Measurements from ENCODE around the gene CACNB1.

CACNB1 gene

GRCh38 chr17:39164675-39165143 lies 32.8 kb downstream of the CACNB1 start (continued):
- TF ChIP-seq ZBTB48 (tag by site-specific recombination; IDR thresholded peaks at IDR 0.05) (peak; percentile 66; the same call in 1 of the 2 replicates), BCL11A (tag by site-specific recombination; IDR thresholded peaks at IDR 0.05; ENCODE audit: low read depth) (no peak), BCL6B (tag by site-specific recombination; IDR thresholded peaks at IDR 0.05) (no peak), ZSCAN16 (tag by site-specific recombination; IDR thresholded peaks at IDR 0.05) (no peak), ZFP69B (tag by site-specific recombination; IDR thresholded peaks at IDR 0.05) (peak; percentile 67), FEZF1 (tag by site-specific recombination; IDR thresholded peaks at IDR 0.05) (no peak), ZNF266 (tag by site-specific recombination; IDR thresholded peaks at IDR 0.05; ENCODE audit: low read depth) (no peak), OSR2 (tag by site-specific recombination; IDR thresholded peaks at IDR 0.05) (no peak), YY2 (tag by site-specific recombination; IDR thresholded peaks at IDR 0.05) (0 out of 2 replicates have a peak, but pooled peaks have one; percentile 32), GLIS1 (tag by site-specific recombination; IDR thresholded peaks at IDR 0.05) (peak; percentile 58), ZBTB17 (tag by site-specific recombination; IDR thresholded peaks at IDR 0.05) (peak; percentile 94), PATZ1 (tag by site-specific recombination; IDR thresholded peaks at IDR 0.05) (peak; percentile 87), GLI2 (tag by site-specific recombination; IDR thresholded peaks at IDR 0.05; ENCODE audit: borderline replicate concordance, low read depth) (no peak), ZBTB20 (tag by site-specific recombination; IDR thresholded peaks at IDR 0.05) (peak; percentile 34; the same call in 1 of the 2 replicates), ZNF292 (tag by site-specific recombination; IDR thresholded peaks at IDR 0.05; ENCODE audit: borderline replicate concordance, low read depth) (no peak), ZNF23 (tag by site-specific recombination; IDR thresholded peaks at IDR 0.05; ENCODE audit: borderline replicate concordance) (no peak), SP2 (tag by site-specific recombination; IDR thresholded peaks at IDR 0.05) (peak; percentile 41), HOXC10 (CRISPR knock-in tag; IDR thresholded peaks at IDR 0.05) (no peak), ZNF2 (tag by site-specific recombination; IDR thresholded peaks at IDR 0.05) (peak; percentile 83), PRDM10 (tag by site-specific recombination; IDR thresholded peaks at IDR 0.05) (peak; percentile 70), ZNF488 (tag by site-specific recombination; IDR thresholded peaks at IDR 0.05) (no peak), ZNF366 (tag by site-specific recombination; conservative IDR thresholded peaks at IDR 0.05) (peak; percentile 73; the same call in 1 of the 2 replicates), ZNF585B (tag by site-specific recombination; IDR thresholded peaks at IDR 0.05) (no peak), HOXA7 (CRISPR knock-in tag; IDR thresholded peaks at IDR 0.05; ENCODE audit: borderline replicate concordance) (no peak), ZBTB8A (tag by site-specific recombination; IDR thresholded peaks at IDR 0.05) (no peak), ZNF621 (tag by site-specific recombination; IDR thresholded peaks at IDR 0.05) (no peak), REPIN1 (tag by site-specific recombination; IDR thresholded peaks at IDR 0.05; ENCODE audit: low read depth) (no peak), SP7 (tag by site-specific recombination; IDR thresholded peaks at IDR 0.05) (0 out of 2 replicates have a peak, but pooled peaks have one; percentile 35), ZNF24 (tag by site-specific recombination; IDR thresholded peaks at IDR 0.05) (0 out of 2 replicates have a peak, but pooled peaks have one; percentile 22), PRDM1 (tag by site-specific recombination; IDR thresholded peaks at IDR 0.05) (peak; percentile 80), ZNF558 (tag by site-specific recombination; IDR thresholded peaks at IDR 0.05) (no peak), ZNF335 (tag by site-specific recombination; conservative IDR thresholded peaks at IDR 0.05) (peak; percentile 51)

Data from HEK293 (cell line).